Panc1 (cell line): Measurements from ENCODE around the gene RAP2A.

Source experiments
- CTCF ChIP-seq: fragments of 450-650 bp; IDR thresholded peaks from 2 replicates; pipeline ENCODE4 v1.5.1; 2017; ENCODE audit warnings: mild to moderate bottlenecking
- TCF7L2 ChIP-seq: IDR thresholded peaks from 2 replicates; pipeline ENCODE4 v1.6.1; 2011; ENCODE audit warnings: mild to moderate bottlenecking, low read depth, low read length, inconsistent platforms

DNA sequence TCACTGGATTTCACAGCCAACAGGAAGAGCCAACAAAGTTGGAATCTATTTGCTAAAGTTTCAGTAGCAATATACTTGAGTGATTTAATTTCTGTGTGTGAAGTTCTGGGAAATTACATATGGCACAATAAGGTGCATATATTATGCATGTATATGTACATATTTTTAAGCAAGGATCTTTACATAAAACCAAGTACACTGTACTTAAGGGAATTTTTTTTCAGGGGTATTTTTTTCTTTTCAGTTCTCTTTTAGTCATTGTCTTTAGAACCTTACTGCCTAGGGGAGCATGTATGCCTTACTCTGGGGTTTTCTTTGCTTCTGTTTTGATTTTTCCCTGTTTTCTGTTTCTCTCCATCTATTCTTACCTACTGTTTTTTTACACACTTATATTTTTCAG, 7.4 kb downstream of the RAP2A start:
- TF ChIP-seq CTCF (no peak), TCF7L2 (no peak)
